ENCODE results near the gene NIT1.
A peak's percentile ranks its signal among the peaks of the same experiment; 100 is the strongest.

The NIT1 gene

GRCh38 chr1:161158316-161159010 is 40.6 kb downstream of the NIT1 start:
- DNase-seq: no peak

DNA sequence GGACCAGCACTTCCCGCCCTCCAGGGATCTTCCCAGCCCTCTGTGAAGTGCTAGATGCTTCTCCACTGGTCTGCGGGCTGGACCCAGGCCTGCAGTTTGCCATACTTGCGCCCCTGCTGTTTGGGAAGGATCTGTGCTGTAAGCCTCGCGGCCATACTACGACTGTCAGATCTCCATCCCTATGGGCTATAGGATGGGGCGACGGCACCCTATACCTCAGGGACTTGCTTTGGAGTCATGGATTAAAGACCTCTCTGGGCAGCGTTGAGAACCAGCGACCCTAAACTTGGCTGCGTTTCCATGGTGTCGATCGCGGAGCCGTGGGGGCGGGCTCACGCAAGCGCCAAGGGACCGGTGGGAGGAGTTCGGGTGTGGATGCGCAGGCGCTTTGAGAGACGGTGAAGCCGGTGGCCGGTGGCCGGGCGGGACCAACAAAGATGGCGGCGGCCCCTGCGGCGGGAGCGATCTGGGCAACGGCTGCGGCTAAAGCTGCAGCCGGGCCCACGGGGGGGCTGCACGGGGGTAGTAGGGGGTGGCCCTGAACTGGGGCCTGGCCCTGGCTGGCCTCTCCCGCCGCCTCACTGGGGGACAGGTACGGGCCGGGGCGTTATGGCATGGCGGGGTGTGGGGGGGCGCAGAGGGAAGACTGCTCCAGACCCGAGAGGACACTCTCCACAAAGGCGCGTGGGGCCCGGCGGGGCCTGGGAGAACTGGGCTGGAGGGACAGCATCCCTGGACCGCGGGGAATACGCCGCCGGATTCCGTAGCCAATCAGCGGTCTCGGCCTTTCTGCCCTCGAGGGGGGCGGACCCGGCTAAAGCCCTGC is 41.4 kb downstream of the NIT1 start, which contains the start of gene USP21:
USP21 (plus strand) TSS at position 414 of the 826 bp plus-strand sequence. CDS start 1,141 bp downstream, outside the sequence.
- DNase-seq: peak; percentile 87 to 93

GRCh38 chr1:161159913-161160243 is 42.0 kb downstream of the NIT1 start:
- no peak for DNase-seq

- DNase-seq: no peak
Measured at GRCh38 chr1:161160671-161161145, 42.8 kb downstream of the NIT1 start.

DNA sequence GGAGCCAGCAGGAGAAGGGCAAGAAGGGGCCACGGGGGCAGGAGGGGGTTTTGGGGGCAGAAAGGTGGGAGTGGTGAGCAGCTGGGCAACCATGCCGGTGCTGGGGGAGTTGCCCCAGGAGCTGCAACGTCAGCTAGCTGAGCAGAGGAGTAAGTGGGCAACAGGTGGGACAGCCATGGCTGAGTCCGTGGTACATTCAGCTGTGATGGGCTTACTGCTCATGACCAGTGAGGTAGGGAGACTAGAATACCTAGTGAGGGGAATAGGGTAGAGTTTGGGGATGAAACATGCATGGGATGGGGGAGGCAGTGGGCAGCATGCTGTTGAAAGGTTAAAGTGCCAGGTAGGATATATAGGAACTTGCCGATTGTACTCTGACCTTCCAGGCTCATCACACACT is 43.7 kb downstream of the NIT1 start:
- DNase-seq: no peak

GRCh38 chr1:161162052-161162451 is 44.1 kb downstream of the NIT1 start:
- no peak for DNase-seq

DNA sequence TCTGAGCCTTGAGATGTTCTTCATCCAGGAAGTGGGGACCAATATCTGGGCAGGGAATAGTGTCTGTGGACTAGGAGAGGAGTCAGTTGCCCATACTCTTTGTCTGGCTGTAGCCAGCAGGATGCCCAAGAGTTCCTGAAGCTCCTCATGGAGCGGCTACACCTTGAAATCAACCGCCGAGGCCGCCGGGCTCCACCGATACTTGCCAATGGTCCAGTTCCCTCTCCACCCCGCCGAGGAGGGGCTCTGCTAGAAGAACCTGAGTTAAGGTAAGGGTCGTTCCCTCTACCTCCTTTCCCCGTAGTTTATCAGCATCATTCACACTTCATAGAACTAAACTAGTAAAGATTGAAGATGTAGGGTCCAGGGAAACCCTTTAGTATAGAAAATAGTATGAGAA is 44.9 kb downstream of the NIT1 start:
- no peak for DNase-seq

- DNase-seq: no peak
Measured at GRCh38 chr1:161163793-161164192, 45.9 kb downstream of the NIT1 start.

GRCh38 chr1:161164901-161165610 is 47.2 kb downstream of the NIT1 start:
- DNase-seq: no peak

GRCh38 chr1:161165742-161166668 is 48.1 kb downstream of the NIT1 start, which contains the start of gene PPOX:
Gene PPOX, plus strand, starts transcription at chr1:161166426. Its CDS starts 422 bp downstream, at chr1:161166848.
- peak; percentile 99 to 100 for DNase-seq

- DNase-seq: peak; percentile 53 to 63
Measured at GRCh38 chr1:161166669-161167548, 49.0 kb downstream of the NIT1 start.

GRCh38 chr1:161168906-161169305 is 51.0 kb downstream of the NIT1 start:
- no peak for DNase-seq

All from SHP77 (cell line).